OCI-LY1 (cell line): ENCODE results near the gene MPZ.

Experiments used
- H2AFZ ChIP-seq: fragments of 200-600 bp; sonication (generic), shearing (Covaris generic); 2 replicates; pipeline ENCODE4 v1.6.0; 2014; ENCODE audit warnings: antibody characterized with exemption, mild to moderate bottlenecking, low read length
- H3F3A ChIP-seq: fragments of 200-600 bp; sonication (generic), shearing (Covaris generic); 2 replicates; pipeline ENCODE4 v1.6.0; 2014; ENCODE audit warnings: mild to moderate bottlenecking, antibody characterized with exemption, low read length, moderate library complexity; ENCODE audit not compliant: insufficient read depth
- H3K27ac ChIP-seq: fragments of 200-600 bp; sonication (generic); 2 replicates; pipeline ENCODE4 v1.5.1; 2014; ENCODE audit warnings: low read length, mixed run types, mild to moderate bottlenecking, low read depth; ENCODE audit not compliant: poor library complexity, severe bottlenecking
- H3K27me3 ChIP-seq: fragments of 200-600 bp; sonication (generic); 2 replicates; pipeline ENCODE4 v1.6.0; 2014; ENCODE audit warnings: antibody characterized with exemption, mild to moderate bottlenecking, low read length, moderate library complexity; ENCODE audit not compliant: insufficient read depth
- H3K36me3 ChIP-seq: fragments of 200-600 bp; sonication (generic); 2 replicates; pipeline ENCODE4 v1.6.1; 2014; ENCODE audit warnings: mild to moderate bottlenecking, antibody characterized with exemption, low read length, moderate library complexity, mixed read lengths; ENCODE audit not compliant: insufficient read depth
- H3K4me1 ChIP-seq: fragments of 200-600 bp; sonication (generic); 2 replicates; pipeline ENCODE4 v1.5.1; 2014; ENCODE audit warnings: mild to moderate bottlenecking, low read length, moderate library complexity; ENCODE audit not compliant: insufficient read depth, severe bottlenecking
- H3K4me2 ChIP-seq: fragments of 200-600 bp; sonication (generic), shearing (Covaris generic); 2 replicates; pipeline ENCODE4 v1.6.1; 2014; ENCODE audit warnings: low read length
- H3K4me3 ChIP-seq: fragments of 200-600 bp; sonication (generic); 2 replicates; pipeline ENCODE4 v1.5.1; 2014; ENCODE audit warnings: low read length, low read depth, mild to moderate bottlenecking, mixed read lengths; ENCODE audit not compliant: poor library complexity, severe bottlenecking
- H3K79me2 ChIP-seq: fragments of 200-600 bp; shearing (Covaris generic); 2 replicates; pipeline ENCODE4 v1.6.1; 2016; ENCODE audit warnings: mixed run types, low read length, mixed read lengths; ENCODE audit not compliant: insufficient read depth
- H3K9ac ChIP-seq: fragments of 200-600 bp; sonication (generic), shearing (Covaris generic); 2 replicates; pipeline ENCODE4 v1.6.1; 2014; ENCODE audit warnings: mild to moderate bottlenecking, low read length, mixed read lengths
- H3K9me2 ChIP-seq: fragments of 200-600 bp; sonication (generic), shearing (Covaris generic); 2 replicates; pipeline ENCODE4 v1.6.1; 2014; ENCODE audit warnings: low read depth, mild to moderate bottlenecking, low read length, mixed read lengths
- H3K9me3 ChIP-seq: fragments of 200-600 bp; shearing (Covaris generic); 2 replicates; pipeline ENCODE4 v1.6.1; 2014; ENCODE audit warnings: low read length, mixed read lengths
- H4K20me1 ChIP-seq: fragments of 200-600 bp; sonication (generic), shearing (Covaris generic); 2 replicates; pipeline ENCODE4 v1.6.0; 2016; ENCODE audit warnings: mild to moderate bottlenecking, low read length; ENCODE audit not compliant: insufficient read depth
- CTCF ChIP-seq: fragments of 200-600 bp; sonication (generic), shearing (Covaris generic); IDR thresholded peaks from 2 replicates; pipeline ENCODE4 v1.5.1; 2017; ENCODE audit warnings: mild to moderate bottlenecking, antibody characterized with exemption, low read length, moderate library complexity, mixed read lengths
- EZH2 ChIP-seq: fragments of 200-600 bp; sonication (generic), shearing (Covaris generic); IDR thresholded peaks from 2 replicates; pipeline ENCODE4 v1.8.0; 2017; ENCODE audit warnings: borderline replicate concordance, mixed run types, mild to moderate bottlenecking, antibody characterized with exemption, low read length, moderate library complexity, mixed read lengths

The MPZ gene

GRCh38 chr1:161351482-161351881 lies 41.7 kb upstream of the MPZ start:
- Histone ChIP-seq H3K9me2 (no peaks in the 10 kb centered on the region), H3K36me3 (peaks cover 26% of the 10 kb centered on the region), H3K4me3 (no peak overlapping the region), H3K9me3 (no peaks in the 10 kb centered on the region), H3K9ac (no peak overlapping the region), H3K4me2 (no peak overlapping the region), H3K79me2 (no peaks in the 10 kb centered on the region), H3K27ac (no peak overlapping the region), H4K20me1 (no peaks in the 10 kb centered on the region), H3K4me1 (no peaks in the 10 kb centered on the region), H2AFZ (no peak overlapping the region), H3K27me3 (no peaks in the 10 kb centered on the region), H3F3A (no peaks in the 10 kb centered on the region)
- TF ChIP-seq CTCF (no peak), EZH2 (no peak)

- Histone ChIP-seq H3K27me3 (no peaks in the 10 kb centered on the region), H3K4me1 (no peaks in the 10 kb centered on the region), H3K4me3 (no peak overlapping the region), H2AFZ (no peak overlapping the region), H3K9ac (no peak overlapping the region), H3K36me3 (peaks cover 26% of the 10 kb centered on the region), H3K79me2 (no peaks in the 10 kb centered on the region), H4K20me1 (no peaks in the 10 kb centered on the region), H3K4me2 (no peak overlapping the region), H3F3A (no peaks in the 10 kb centered on the region), H3K9me2 (no peaks in the 10 kb centered on the region), H3K27ac (no peak overlapping the region), H3K9me3 (no peaks in the 10 kb centered on the region)
- TF ChIP-seq CTCF = no peak
- no peak for TF ChIP-seq EZH2
These were observed 40.9 kb upstream of the MPZ start for GRCh38 chr1:161350671-161351070.

- Histone ChIP-seq H3K4me3 (no peak overlapping the region), H3K9me3 (no peaks in the 10 kb centered on the region), H2AFZ (no peak overlapping the region), H3K27me3 (no peaks in the 10 kb centered on the region), H3K79me2 (no peaks in the 10 kb centered on the region), H4K20me1 (no peaks in the 10 kb centered on the region), H3K4me1 (no peaks in the 10 kb centered on the region), H3K27ac (no peak overlapping the region), H3K36me3 (peaks cover 52% of the 10 kb centered on the region; the same call in 1 of the 2 replicates), H3F3A (no peaks in the 10 kb centered on the region), H3K9me2 (no peaks in the 10 kb centered on the region), H3K9ac (no peak overlapping the region), H3K4me2 (no peak overlapping the region)
- TF ChIP-seq EZH2 = no peak
- TF ChIP-seq CTCF = no peak
These were observed 33.1 kb upstream of the MPZ start for GRCh38 chr1:161342821-161343220.
